ENCODE results near the gene SLC25A10. TPM values are rescaled to one million over a fixed set of nuclear protein-coding genes. Genes with fewer than 3 reads are reported as not detected.

The SLC25A10 gene
- total and polyA plus RNA-seq, 8 donors = 12.0 to 55.8 (median 24.1) TPM

DNA sequence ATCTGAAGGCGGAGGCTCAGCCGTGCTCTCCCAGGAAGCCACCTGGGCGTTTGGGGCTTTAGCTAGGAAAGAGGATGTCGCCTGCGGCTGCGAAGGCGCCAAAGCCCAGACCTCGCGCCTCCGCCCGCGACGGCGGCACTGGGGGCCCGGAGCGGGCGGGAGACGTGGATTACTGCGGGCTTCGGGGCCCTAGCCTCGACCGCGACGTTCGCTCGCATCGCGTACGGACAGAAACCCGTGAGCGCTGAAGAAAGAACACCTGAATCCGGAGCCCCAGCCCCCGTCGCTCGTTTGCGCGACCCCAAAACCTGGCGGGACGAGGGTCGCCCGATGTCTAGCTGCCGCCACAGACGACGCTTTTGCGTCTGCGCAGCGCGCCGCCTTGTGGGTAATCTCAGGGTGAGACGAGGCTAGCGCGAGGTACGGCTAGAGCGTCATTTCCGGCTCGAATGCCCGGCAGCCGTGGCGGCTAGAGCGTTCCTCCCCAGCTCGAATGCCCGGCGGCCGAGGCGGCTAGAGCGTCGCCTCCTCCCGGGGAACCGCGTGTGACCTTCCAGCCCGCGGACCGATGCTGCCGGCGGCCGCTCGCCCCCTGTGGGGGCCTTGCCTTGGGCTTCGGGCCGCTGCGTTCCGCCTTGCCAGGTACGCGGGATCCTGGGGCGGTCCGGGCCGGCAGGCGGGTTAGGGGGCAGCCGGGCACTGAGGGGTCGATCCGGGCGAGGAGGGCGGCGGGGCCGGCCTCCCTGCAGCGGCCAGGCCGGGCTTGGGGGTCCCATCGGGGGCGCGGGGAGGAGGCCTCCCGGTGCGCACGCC, 8.9 kb upstream of the SLC25A10 start, which contains the start of gene MRPL12:
TSS of gene MRPL12 (plus strand) at position 434 of the 813 bp plus-strand sequence. CDS start at position 569, 135 bp downstream.
- peak within 1 kb of the TSS; percentile 82 to 95 (median 87) for H3K27ac ChIP-seq
- FAIRE-seq (no peak), ATAC-seq (peak; percentile 93 to 97 (median 96)), DNase-seq (peak; percentile 91 to 97 (median 93))
- H3K9me3 ChIP-seq = no peaks in the 10 kb centered on the region
- intact Hi-C loops (cut with DNase I) = no loop called here
- H3K4me1 ChIP-seq = peaks cover 5 to 22% (median 5%) of the 10 kb centered on the region in 3 donors
- TF ChIP-seq, protein P1, sequence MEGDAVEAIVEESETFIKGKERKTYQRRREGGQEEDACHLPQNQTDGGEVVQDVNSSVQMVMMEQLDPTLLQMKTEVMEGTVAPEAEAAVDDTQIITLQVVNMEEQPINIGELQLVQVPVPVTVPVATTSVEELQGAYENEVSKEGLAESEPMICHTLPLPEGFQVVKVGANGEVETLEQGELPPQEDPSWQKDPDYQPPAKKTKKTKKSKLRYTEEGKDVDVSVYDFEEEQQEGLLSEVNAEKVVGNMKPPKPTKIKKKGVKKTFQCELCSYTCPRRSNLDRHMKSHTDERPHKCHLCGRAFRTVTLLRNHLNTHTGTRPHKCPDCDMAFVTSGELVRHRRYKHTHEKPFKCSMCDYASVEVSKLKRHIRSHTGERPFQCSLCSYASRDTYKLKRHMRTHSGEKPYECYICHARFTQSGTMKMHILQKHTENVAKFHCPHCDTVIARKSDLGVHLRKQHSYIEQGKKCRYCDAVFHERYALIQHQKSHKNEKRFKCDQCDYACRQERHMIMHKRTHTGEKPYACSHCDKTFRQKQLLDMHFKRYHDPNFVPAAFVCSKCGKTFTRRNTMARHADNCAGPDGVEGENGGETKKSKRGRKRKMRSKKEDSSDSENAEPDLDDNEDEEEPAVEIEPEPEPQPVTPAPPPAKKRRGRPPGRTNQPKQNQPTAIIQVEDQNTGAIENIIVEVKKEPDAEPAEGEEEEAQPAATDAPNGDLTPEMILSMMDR (IDR thresholded peaks at IDR 0.05) = peak in 2 of 4 donors; percentile 11 to 29
- H3K4me3 ChIP-seq = peak within 1 kb of the TSS; percentile 94 to 98 (median 96)
- H3K36me3 ChIP-seq = peaks cover 0 to 20% (median 7%) of the 10 kb centered on the region in 3 donors
- 0% methylated on average over 100 to 102 of the region's 102 CpGs for WGBS, 2 donors
- no peaks in the 10 kb centered on the region for H3K27me3 ChIP-seq

DNA sequence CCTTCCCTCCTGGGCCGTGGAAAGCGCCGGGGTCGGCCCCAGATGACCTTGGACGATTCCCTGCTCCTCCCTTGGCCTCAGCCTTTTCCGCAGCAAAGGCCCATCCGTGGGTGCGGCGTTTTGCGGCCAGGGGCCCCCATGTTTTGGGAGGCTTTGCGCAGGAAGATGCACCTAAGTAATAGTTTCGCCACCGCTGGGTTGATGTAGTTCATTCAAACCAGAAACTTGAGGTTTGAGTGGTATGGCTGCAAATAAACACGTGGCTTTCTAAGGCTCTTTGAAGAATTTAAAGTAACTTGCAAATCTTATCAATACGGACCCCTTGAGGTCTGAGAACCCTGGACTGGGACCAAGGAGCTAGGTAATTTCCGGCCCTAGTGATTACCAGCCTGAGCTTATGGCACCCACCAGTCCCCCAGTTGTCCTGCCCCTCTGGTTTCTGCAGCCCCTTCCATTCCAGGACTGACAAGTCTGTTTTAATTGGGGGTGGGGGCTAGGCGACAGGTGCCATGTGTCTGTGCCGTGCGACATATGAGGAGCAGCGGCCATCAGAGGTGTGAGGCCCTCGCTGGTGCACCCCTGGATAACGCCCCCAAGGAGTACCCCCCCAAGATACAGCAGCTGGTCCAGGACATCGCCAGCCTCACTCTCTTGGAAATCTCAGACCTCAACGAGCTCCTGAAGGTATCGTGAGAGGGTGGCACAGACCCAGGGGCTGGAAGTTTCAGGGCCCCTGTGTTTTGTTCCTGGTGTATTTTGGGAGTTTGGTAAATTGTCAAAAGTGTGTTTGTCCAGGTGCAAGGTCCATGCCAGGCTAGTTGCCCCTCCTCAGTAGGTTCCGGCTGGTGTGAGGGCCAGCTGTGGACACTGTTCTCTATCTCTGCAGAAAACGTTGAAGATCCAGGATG, 8.1 kb upstream of the SLC25A10 start:
- Histone ChIP-seq H3K4me3 (peak overlapping the region; percentile 94 to 98 (median 96)), H3K9me3 (no peaks in the 10 kb centered on the region), H3K27me3 (no peaks in the 10 kb centered on the region), H3K4me1 (peaks cover 5 to 22% (median 5%) of the 10 kb centered on the region in 3 donors), H3K36me3 (peaks cover 0 to 19% (median 5%) of the 10 kb centered on the region in 3 donors), H3K27ac (peak overlapping the region; percentile 82 to 95 (median 87))
- TF ChIP-seq, protein P1 (IDR thresholded peaks at IDR 0.05) = no peak
- WGBS, 2 donors = 14 to 15% methylated on average over 27 of the region's 27 CpGs
- FAIRE-seq = no peak
- intact Hi-C loops (cut with DNase I) = no loop called here
- peak in 1 of 6 donors; percentile 41 for DNase-seq
- ATAC-seq = peak in 1 of 4 donors; percentile 20

DNA sequence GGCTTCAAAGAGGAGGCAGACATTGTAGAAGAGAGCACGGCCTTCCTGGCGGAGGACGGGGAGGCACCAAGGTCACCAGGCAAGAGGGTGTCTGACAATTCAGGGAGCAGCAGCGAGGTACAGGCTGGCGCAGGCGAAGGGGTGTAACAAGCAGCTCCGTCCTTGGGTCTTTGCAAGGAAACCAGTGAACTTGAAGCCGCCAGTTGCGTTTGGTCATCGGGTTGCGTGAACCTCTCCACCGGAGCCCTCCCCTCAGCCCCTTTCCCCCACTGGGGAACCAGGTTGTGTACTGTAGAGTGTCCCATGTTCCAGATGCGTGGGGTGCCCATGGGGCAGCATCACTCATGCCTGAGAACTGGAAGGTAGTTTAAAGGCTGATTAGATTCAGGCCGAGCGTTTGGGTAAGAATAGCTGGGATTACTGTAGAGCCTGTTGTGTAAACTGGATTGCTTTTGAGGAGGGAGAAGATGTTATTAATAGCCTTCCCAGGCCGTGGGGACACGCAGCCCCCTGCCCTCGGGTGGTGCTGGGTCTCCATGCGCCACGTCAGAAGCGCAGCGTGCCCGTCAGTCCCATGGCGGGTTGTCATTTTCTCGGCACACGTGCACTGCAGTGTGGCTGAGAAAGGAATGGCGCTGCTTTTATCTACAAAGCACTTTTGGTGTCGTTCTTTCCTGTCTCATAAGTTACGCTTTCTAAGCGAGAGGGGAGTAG, 6.4 kb upstream of the SLC25A10 start:
- no peaks in the 10 kb centered on the region for H3K9me3 ChIP-seq
- H3K36me3 ChIP-seq = peaks cover 0 to 15% (median 4%) of the 10 kb centered on the region in 3 donors
- no peak overlapping the region for H3K27ac ChIP-seq
- WGBS, 2 donors = 90 to 93% methylated on average over 30 of the region's 30 CpGs
- no peak for ATAC-seq
- peaks cover 8 to 23% (median 9%) of the 10 kb centered on the region in 3 donors for H3K4me1 ChIP-seq
- TF ChIP-seq, protein P1 (IDR thresholded peaks at IDR 0.05) = no peak
- H3K4me3 ChIP-seq = no peak overlapping the region
- FAIRE-seq = no peak
- no peaks in the 10 kb centered on the region for H3K27me3 ChIP-seq
- intact Hi-C loops (cut with DNase I) = no loop called here
- no peak for DNase-seq

DNA sequence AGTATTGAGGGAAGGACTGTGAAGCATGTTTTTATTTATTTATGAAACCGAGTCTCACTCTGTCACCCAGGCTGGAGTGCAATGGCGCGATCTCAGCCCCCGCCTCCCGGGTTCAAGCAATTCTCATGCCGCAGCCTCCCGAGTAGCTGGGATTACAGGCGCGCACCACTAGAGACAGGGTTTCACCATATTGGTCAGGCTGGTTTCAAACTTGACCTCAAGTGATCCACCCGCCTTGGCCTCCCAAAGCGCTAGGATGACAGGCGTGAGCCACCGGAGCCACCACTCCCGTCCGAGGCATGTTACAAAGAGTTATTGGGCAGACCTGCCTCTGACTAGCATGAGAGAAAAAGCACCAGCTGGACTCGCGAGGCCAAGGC, 5.9 kb upstream of the SLC25A10 start:
- TF ChIP-seq, protein P1 (IDR thresholded peaks at IDR 0.05) = no peak
- H3K4me1 ChIP-seq = peaks cover 14 to 25% (median 14%) of the 10 kb centered on the region in 3 donors
- no peak overlapping the region for H3K4me3 ChIP-seq
- no peak for ATAC-seq
- H3K27ac ChIP-seq = no peak overlapping the region
- no peak for DNase-seq
- intact Hi-C loops (cut with DNase I) = no loop called here
- no peaks in the 10 kb centered on the region for H3K27me3 ChIP-seq
- no peak for FAIRE-seq
- H3K9me3 ChIP-seq = no peaks in the 10 kb centered on the region
- peaks cover 0 to 11% (median 0%) of the 10 kb centered on the region in 3 donors for H3K36me3 ChIP-seq
- 93 to 94% methylated on average over 17 of the region's 17 CpGs for WGBS, 2 donors

Data from pancreas (tissue), 10 donors.